H1 (cell line): ENCODE measurements around the gene COL27A1. TPM values are rescaled to one million over a fixed set of nuclear protein-coding genes. Genes with fewer than 3 reads are reported as not detected.

Experiments used
- CTCF ChIA-PET: fragments of 300-600 bp; sonication (Branson Sonifier 250); formaldehyde crosslinking; loops from one replicate; lab custom pipeline; 2021; ENCODE audit not compliant: partially characterized antibody; lab: Charles Lee
- POLR2A ChIA-PET: fragments of 300-600 bp; sonication (Branson Sonifier 250); formaldehyde crosslinking; loops from one replicate; lab custom pipeline; 2021; ENCODE audit warnings: inconsistent platforms; ENCODE audit not compliant: partially characterized antibody; lab: Charles Lee
- DNase-seq, 2 experiments: peaks; one replicate each; pipeline versions ENCODE4 v3.0.0 to v3.0.0-alpha.2; 2010 to 2022; ENCODE audit warnings: low spot score in 2 of 2, low read depth in 1 of 2, mixed read lengths in 1 of 2
- FAIRE-seq: peaks from 2 replicates; lab custom pipeline; 2011; peaks lifted over from hg19 to GRCh38; lab: Jason Lieb, UNC
- H2AFZ ChIP-seq: 2 replicates; pipeline ENCODE4 v1.8.1; 2012; ENCODE audit warnings: low read length, inconsistent platforms
- H2AK5ac ChIP-seq: 2 replicates; pipeline ENCODE4 v1.6.1; 2013; ENCODE audit warnings: low read depth, low read length
- H2BK120ac ChIP-seq: replicated peaks from 2 replicates; pipeline ENCODE3; 2013; ENCODE audit warnings: low read depth, low read length, inconsistent platforms
- H2BK12ac ChIP-seq: 2 replicates; pipeline ENCODE4 v1.6.1; 2013; ENCODE audit warnings: low read depth, low read length
- H2BK15ac ChIP-seq: 2 replicates; pipeline ENCODE4 v1.6.1; 2013; ENCODE audit warnings: low read length
- H2BK20ac ChIP-seq: 2 replicates; pipeline ENCODE4 v1.6.1; 2013; ENCODE audit warnings: low read length
- H2BK5ac ChIP-seq: 2 replicates; pipeline ENCODE4 v1.6.1; 2013; ENCODE audit warnings: low read depth, low read length
- H3K14ac ChIP-seq: 2 replicates; pipeline ENCODE4 v1.6.1; 2013; ENCODE audit warnings: inconsistent platforms; ENCODE audit not compliant: insufficient read length
- H3K18ac ChIP-seq: 2 replicates; pipeline ENCODE4 v1.6.1; 2013; ENCODE audit warnings: low read length; ENCODE audit errors: extremely low read depth
- H3K23ac ChIP-seq: 2 replicates; pipeline ENCODE4 v1.6.1; 2013; ENCODE audit warnings: inconsistent platforms; ENCODE audit not compliant: insufficient read length
- H3K23me2 ChIP-seq: 2 replicates; pipeline ENCODE4 v1.6.1; 2013; ENCODE audit warnings: low read depth, low read length
- H3K27ac ChIP-seq: 2 replicates; pipeline ENCODE4 v1.6.1; 2011; ENCODE audit warnings: low read depth, low read length, inconsistent platforms
- H3K27me3 ChIP-seq, 4 experiments: replicated peaks in 1 of 4; 1 replicate in 1 of 4; 2 replicates in 3 of 4; pipeline versions ENCODE4 v1.6.1 to v1.8.1; 2011 to 2013; ENCODE audit warnings: low read length in 3 of 4, mild to moderate bottlenecking in 3 of 4, inconsistent platforms in 2 of 4, mixed read lengths in 2 of 4, moderate library complexity in 1 of 4; ENCODE audit not compliant: control insufficient read depth in 3 of 4, insufficient read depth in 3 of 4; ENCODE audit errors: extremely low read depth in 1 of 4
- H3K36me3 ChIP-seq, 4 experiments: 2 replicates each; pipeline versions ENCODE4 v1.6.1 to v1.8.1; 2011 to 2013; ENCODE audit warnings: mild to moderate bottlenecking in 4 of 4, low read length in 3 of 4, moderate library complexity in 2 of 4, control low read depth in 1 of 4, inconsistent platforms in 1 of 4; ENCODE audit not compliant: insufficient read depth in 4 of 4, control insufficient read depth in 2 of 4
- H3K4ac ChIP-seq: replicated peaks from 2 replicates; pipeline ENCODE3; 2013; ENCODE audit warnings: low read length, low read depth, mixed read lengths, inconsistent platforms; ENCODE audit not compliant: insufficient read length
- H3K4me1 ChIP-seq, 4 experiments: replicated peaks in 1 of 4; 1 replicate in 1 of 4; 2 replicates in 3 of 4; pipeline versions ENCODE4 v1.6.1 to v1.8.1; 2011 to 2013; ENCODE audit warnings: low read length in 3 of 4, inconsistent platforms in 2 of 4, mixed read lengths in 1 of 4; ENCODE audit not compliant: insufficient read depth in 4 of 4, control insufficient read depth in 3 of 4
- H3K4me2 ChIP-seq, 2 experiments: 2 replicates each; pipeline versions ENCODE4 v1.6.1 to v1.8.1; 2011 to 2013; ENCODE audit warnings: low read depth in 2 of 2, low read length in 2 of 2, control low read depth in 1 of 2, inconsistent platforms in 1 of 2, mild to moderate bottlenecking in 1 of 2; ENCODE audit not compliant: insufficient read depth in 1 of 2
- H3K4me3 ChIP-seq, 4 experiments: fragments of 200-600, 300-600 bp in 1 of 4; sonication (generic), shearing (Covaris generic), sonication (Bioruptor Twin) in 1 of 4; 2 replicates each; pipeline versions ENCODE4 v1.5.1 to v1.8.1; 2011 to 2016; ENCODE audit warnings: low read length in 4 of 4, low read depth in 3 of 4, control low read depth in 2 of 4, inconsistent platforms in 2 of 4, mild to moderate bottlenecking in 2 of 4, mixed read lengths in 1 of 4, moderate library complexity in 1 of 4; ENCODE audit not compliant: insufficient read depth in 2 of 4; ENCODE audit errors: extremely low read depth in 1 of 4
- H3K56ac ChIP-seq: replicated peaks from 2 replicates; pipeline ENCODE3; 2013; ENCODE audit warnings: low read depth, mild to moderate bottlenecking, mixed read lengths, low read length, inconsistent platforms; ENCODE audit not compliant: insufficient read length
- H3K79me1 ChIP-seq: 2 replicates; pipeline ENCODE4 v1.6.1; 2013; ENCODE audit warnings: low read depth, low read length, control low read depth
- H3K79me2 ChIP-seq, 2 experiments: 2 replicates each; pipeline versions ENCODE4 v1.6.1 to v1.8.1; 2012 to 2013; ENCODE audit warnings: low read length in 2 of 2, mild to moderate bottlenecking in 2 of 2, inconsistent platforms in 1 of 2; ENCODE audit not compliant: insufficient read depth in 2 of 2, control insufficient read depth in 1 of 2
- H3K9ac ChIP-seq, 4 experiments: replicated peaks in 1 of 4; 1 replicate in 1 of 4; 2 replicates in 3 of 4; pipeline versions ENCODE4 v1.6.1 to v1.8.1; 2011 to 2013; ENCODE audit warnings: low read depth in 3 of 4, low read length in 3 of 4, control low read depth in 2 of 4, mild to moderate bottlenecking in 2 of 4, moderate library complexity in 2 of 4, inconsistent platforms in 1 of 4; ENCODE audit errors: extremely low read depth in 1 of 4
- H3K9me3 ChIP-seq, 2 experiments: 2 replicates each; pipeline versions ENCODE4 v1.6.1 to v1.8.1; 2012 to 2013; ENCODE audit warnings: mild to moderate bottlenecking in 2 of 2, moderate library complexity in 2 of 2, control low read depth in 1 of 2, inconsistent platforms in 1 of 2, low read depth in 1 of 2, low read length in 1 of 2, mixed read lengths in 1 of 2; ENCODE audit not compliant: insufficient read depth in 2 of 2
- H4K20me1 ChIP-seq, 2 experiments: replicated peaks in 1 of 2; 2 replicates each; pipeline versions ENCODE3 to v1.8.1; 2011 to 2013; ENCODE audit warnings: inconsistent platforms in 2 of 2, low read length in 2 of 2, mild to moderate bottlenecking in 1 of 2; ENCODE audit not compliant: insufficient read depth in 2 of 2, control insufficient read depth in 1 of 2
- H4K5ac ChIP-seq: 2 replicates; pipeline ENCODE4 v1.6.1; 2013; ENCODE audit warnings: low read length, low read depth, mixed read lengths, inconsistent platforms; ENCODE audit not compliant: insufficient read length
- H4K8ac ChIP-seq: 2 replicates; pipeline ENCODE4 v1.8.0; 2013; ENCODE audit warnings: mild to moderate bottlenecking, moderate library complexity, low read length, inconsistent platforms; ENCODE audit not compliant: insufficient read depth; ENCODE audit errors: extremely low read depth
- H4K91ac ChIP-seq: replicated peaks from 2 replicates; pipeline ENCODE3; 2013; ENCODE audit warnings: low read length, mixed read lengths, inconsistent platforms; ENCODE audit not compliant: insufficient read length
- CBX8 ChIP-seq: fragments of 300-800, 300-1000 bp; sonication (generic); IDR thresholded peaks from 2 replicates; pipeline ENCODE4 v1.7.1; 2016; ENCODE audit warnings: low read depth, low read length, borderline replicate concordance
- TEAD4 ChIP-seq: IDR thresholded peaks from 2 replicates; pipeline ENCODE4 v1.6.1; 2012; ENCODE audit warnings: low read depth, low read length, inconsistent platforms, mixed read lengths
- WGBS, 2 experiments: shearing (Covaris generic) in 1 of 2; methylation state at CpG; one replicate each; pipeline versions ENCODE4 v1.1.6 to v1.1.7; 2013 to 2015; ENCODE audit warnings: low lambda C conversion rate in 2 of 2, mixed read lengths in 2 of 2, inconsistent platforms in 1 of 2, low coverage in 1 of 2, missing lambda C conversion rate in 1 of 2; ENCODE audit not compliant: insufficient replicate concordance in 2 of 2, insufficient coverage in 1 of 2, insufficient read length in 1 of 2; ENCODE audit errors: extremely low coverage in 1 of 2, missing lambda C conversion rate in 1 of 2; 5-methylcytosine and 5-hydroxymethylcytosine counted together
- polyA plus RNA-seq, 7 experiments: library from polyadenylated mRNA; depleted of rRNA in 3 of 7; stranded (reverse) in 5 of 7; unstranded in 2 of 7; fragments of >200 nt in 5 of 7; fragments of 200-250 nt in 2 of 7; gene quantifications; 1 replicate in 5 of 7; 2 replicates in 1 of 7; 4 replicates in 1 of 7; pipeline versions ENCODE4 v1.2.1 to v1.2.3, GENCODE V29; 2011 to 2013; ENCODE audit warnings: missing spikeins in 2 of 7, mixed read lengths in 2 of 7
- total RNA-seq: library from RNA; stranded (reverse); fragmentation: NEBNext Ultra II Directional; extraction: Animal tissue kit (Norgen Biotek cat#: 25700); gene quantifications from 2 replicates; pipeline ENCODE4 v1.2.1, GENCODE V29; 2021

Gene COL27A1
- total and polyA plus RNA-seq, 2 of the 8 experiments (the other 6 are each of a cell fraction or from before 2014, with no cell fraction given), result 15.1 to 22.8 TPM

GRCh38 chr9:114229295-114229694 lies 74.0 kb downstream of the COL27A1 start:
- Histone ChIP-seq H2BK12ac (no peak overlapping the region), H2AFZ (no peak overlapping the region), H4K5ac (no peak overlapping the region), H3K27ac (0 out of 2 replicates have a peak overlapping the region, but pooled peaks have one; percentile 19), H3K79me2 (no peaks in the 10 kb centered on the region), H4K91ac (no peak overlapping the region), H2BK15ac (no peak overlapping the region), H3K9ac (no peak overlapping the region; a peak in 1 of 7 replicates), H4K8ac (no peak overlapping the region), H2AK5ac (no peak overlapping the region), H2BK20ac (no peak overlapping the region), H3K18ac (no peak overlapping the region), H3K4me1 (peaks cover 0 to 10% (median under 1%) of the 10 kb centered on the region in 4 experiments; a peak in 2 of 7 replicates), H3K36me3 (no peaks in the 10 kb centered on the region), H3K9me3 (no peaks in the 10 kb centered on the region), H3K23me2 (no peaks in the 10 kb centered on the region), H3K79me1 (no peaks in the 10 kb centered on the region), H3K14ac (no peak overlapping the region), H3K23ac (no peak overlapping the region), H2BK120ac (no peak overlapping the region), H2BK5ac (no peak overlapping the region), H3K4ac (no peak overlapping the region), H3K27me3 (no peaks in the 10 kb centered on the region), H4K20me1 (no peaks in the 10 kb centered on the region), H3K4me2 (peak overlapping the region in 1 of 2 experiments; percentile 3; a peak in 1 of 4 replicates), H3K4me3 (no peak overlapping the region), H3K56ac (no peak overlapping the region)
- TF ChIP-seq TEAD4 (peak; percentile 85), CBX8 (no peak)
- ChIA-PET POLR2A (interaction anchor here (1.5 kb wide), 1 partner anchor 74 kb away, joined by 3 read pairs; the partner anchor contains the start of gene COL27A1), CTCF (interaction anchor here (1.0 to 2.9 kb wide), 5 partner anchors 9 to 121 kb away, joined by 3 to 10 read pairs (median 4); partner anchors contain the start of gene COL27A1)
- FAIRE-seq, result no peak
- 68% methylated on average over 6 of the region's 6 CpGs; no CpG with 5 or more reads in 1 of the 2 experiments for WGBS, 2 experiments
- DNase-seq, result no peak
